Gastroesophageal sphincter (tissue), 3 donors: ENCODE data around the gene VAV1.

Experiments used
- CTCF ChIP-seq, 4 experiments: fragments of 200-600 bp in 2 of 4; fragments of 450-650 bp in 2 of 4; sonication (generic) in 1 of 4; IDR thresholded peaks; one replicate each; pipeline ENCODE4 v1.5.1; 2017 to 2019; ENCODE audit warnings: antibody characterized with exemption in 4 of 4, mild to moderate bottlenecking in 2 of 4, moderate library complexity in 2 of 4
- POLR2A ChIP-seq, 2 donors: fragments of 450-650 bp; IDR thresholded peaks; one replicate each; pipeline ENCODE4 v1.6.1; 2017; ENCODE audit warnings: antibody characterized with exemption in 2 of 2, mild to moderate bottlenecking in 2 of 2, moderate library complexity in 1 of 2

GRCh38 chr19:6773323-6773931, 919 bp downstream of the VAV1 start:
- TF ChIP-seq CTCF (IDR thresholded peaks at IDR 0.05) (no peak), POLR2A (IDR thresholded peaks at IDR 0.05) (no peak)
